MCF 10A (cell line): ENCODE results near the gene AMELY. TPM values are rescaled to one million over a fixed set of nuclear protein-coding genes. Genes with fewer than 3 reads are reported as not detected.

Experiments
- BruUV-seq: library from RNA; stranded (reverse); fragments of 400-500 nt; replicated peaks from 2 replicates; lab custom pipeline; 2021; lab: Mats Ljungman, UMichigan
- CTCF ChIA-PET: fragments of 300-600 bp; sonication (Branson Sonifier 250); formaldehyde crosslinking; extraction: SDS; loops from one replicate; lab custom pipeline; 2021; ENCODE audit warnings: antibody characterized with exemption, inconsistent platforms; lab: Yijun Ruan, JAX
- POLR2A ChIA-PET: fragments of 300-600, 350-650 bp; sonication (Branson Sonifier 250); formaldehyde crosslinking; extraction: SDS; loops from one replicate; lab custom pipeline; 2020; ENCODE audit warnings: antibody characterized with exemption, inconsistent platforms; lab: Yijun Ruan, JAX
- DNase-seq: peaks from one replicate; pipeline ENCODE4 v3.0.0-alpha.2; 2018; ENCODE audit not compliant: unreplicated experiment
- H3K27ac Mint-ChIP-seq: one replicate; pipeline ENCODE4 v1.8.0; 2022; ENCODE audit warnings: mild to moderate bottlenecking, low read depth, mixed read lengths; ENCODE audit not compliant: unreplicated experiment
- H3K27me3 Mint-ChIP-seq: one replicate; pipeline ENCODE4 v1.8.0; 2022; ENCODE audit warnings: mixed read lengths; ENCODE audit not compliant: insufficient read depth, unreplicated experiment
- H3K36me3 Mint-ChIP-seq: one replicate; pipeline ENCODE4 v1.8.0; 2022; ENCODE audit warnings: mild to moderate bottlenecking, moderate library complexity, mixed read lengths; ENCODE audit not compliant: insufficient read depth, unreplicated experiment
- H3K4me1 Mint-ChIP-seq: one replicate; pipeline ENCODE4 v1.8.0; 2022; ENCODE audit warnings: mixed read lengths; ENCODE audit not compliant: insufficient read depth, unreplicated experiment
- H3K4me3 Mint-ChIP-seq: one replicate; pipeline ENCODE4 v1.8.0; 2022; ENCODE audit warnings: mild to moderate bottlenecking, moderate library complexity, mixed read lengths; ENCODE audit not compliant: unreplicated experiment
- H3K9me3 Mint-ChIP-seq: one replicate; pipeline ENCODE4 v1.8.0; 2022; ENCODE audit warnings: mixed read lengths; ENCODE audit not compliant: unreplicated experiment
- intact Hi-C: fragments of 100-400 bp; cut with micrococcal nuclease; formaldehyde crosslinking; loops from 2 replicates; pipeline ENCODE4 v1.14.1; 2022
- total RNA-seq: library from RNA; stranded (reverse); gene quantifications from 2 replicates; pipeline ENCODE4 v1.2.3, GENCODE V29; 2022
- TF ChIP-seq, protein P1 (sequence below): fragments of 200-600 bp; IDR thresholded peaks from one replicate; pipeline ENCODE4 v1.8.0; 2022; ENCODE audit warnings: antibody characterized with exemption, mild to moderate bottlenecking; ENCODE audit not compliant: unreplicated experiment

AMELY gene
- total RNA-seq, 1 experiment from 2014 or later = not detected

- Mint-ChIP-seq H3K27ac (no peak overlapping the region), H3K4me1 (no peaks in the 10 kb centered on the region)
These were observed 23.9 kb upstream of the AMELY start for GRCh38 chrY:6935497-6935896.

GRCh38 chrY:6931779-6932396 is 20.3 kb upstream of the AMELY start:
- Mint-ChIP-seq H3K4me1 (no peaks in the 10 kb centered on the region), H3K27ac (no peak overlapping the region), H3K4me3 (no peak overlapping the region), H3K36me3 (no peaks in the 10 kb centered on the region), H3K27me3 (no peaks in the 10 kb centered on the region), H3K9me3 (no peaks in the 10 kb centered on the region)
- intact Hi-C loops = no loop called here
- ChIA-PET CTCF (no interaction called here), POLR2A (no interaction called here)
- DNase-seq = no peak
- TF ChIP-seq, protein P1, sequence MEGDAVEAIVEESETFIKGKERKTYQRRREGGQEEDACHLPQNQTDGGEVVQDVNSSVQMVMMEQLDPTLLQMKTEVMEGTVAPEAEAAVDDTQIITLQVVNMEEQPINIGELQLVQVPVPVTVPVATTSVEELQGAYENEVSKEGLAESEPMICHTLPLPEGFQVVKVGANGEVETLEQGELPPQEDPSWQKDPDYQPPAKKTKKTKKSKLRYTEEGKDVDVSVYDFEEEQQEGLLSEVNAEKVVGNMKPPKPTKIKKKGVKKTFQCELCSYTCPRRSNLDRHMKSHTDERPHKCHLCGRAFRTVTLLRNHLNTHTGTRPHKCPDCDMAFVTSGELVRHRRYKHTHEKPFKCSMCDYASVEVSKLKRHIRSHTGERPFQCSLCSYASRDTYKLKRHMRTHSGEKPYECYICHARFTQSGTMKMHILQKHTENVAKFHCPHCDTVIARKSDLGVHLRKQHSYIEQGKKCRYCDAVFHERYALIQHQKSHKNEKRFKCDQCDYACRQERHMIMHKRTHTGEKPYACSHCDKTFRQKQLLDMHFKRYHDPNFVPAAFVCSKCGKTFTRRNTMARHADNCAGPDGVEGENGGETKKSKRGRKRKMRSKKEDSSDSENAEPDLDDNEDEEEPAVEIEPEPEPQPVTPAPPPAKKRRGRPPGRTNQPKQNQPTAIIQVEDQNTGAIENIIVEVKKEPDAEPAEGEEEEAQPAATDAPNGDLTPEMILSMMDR = no peak
- BruUV-seq = no TSS peak

More at GRCh38 chrY:6935497-6935896, 23.9 kb upstream of the AMELY start:
- no TSS peak for BruUV-seq
- no peaks in the 10 kb centered on the region for H3K36me3 Mint-ChIP-seq
- no peaks in the 10 kb centered on the region for H3K9me3 Mint-ChIP-seq
- intact Hi-C loops = no loop called here
- DNase-seq = no peak
- no peaks in the 10 kb centered on the region for H3K27me3 Mint-ChIP-seq
- ChIA-PET POLR2A (no interaction called here), CTCF (no interaction called here)
- no peak overlapping the region for H3K4me3 Mint-ChIP-seq
- TF ChIP-seq, protein P1 = no peak

DNA sequence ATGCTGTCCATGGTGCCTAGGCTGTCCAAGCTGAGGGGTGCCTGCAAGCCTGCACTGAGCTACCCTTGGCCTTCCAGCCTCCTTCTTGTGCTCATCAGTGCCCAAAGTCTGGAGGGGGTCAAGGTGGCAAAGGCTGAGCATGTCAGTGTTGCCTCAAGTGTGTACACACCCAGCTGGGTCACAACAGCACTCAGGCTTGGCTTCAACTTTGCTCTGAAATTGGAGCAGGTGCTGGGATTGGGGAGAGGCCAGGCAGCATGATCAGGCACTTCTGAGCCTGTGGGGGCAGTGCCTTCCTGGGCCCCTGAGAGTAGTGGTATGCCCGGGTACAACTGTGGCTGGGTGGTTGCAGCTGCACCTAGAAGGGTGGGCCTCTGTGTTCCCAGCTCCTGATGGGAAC is 17.7 kb upstream of the AMELY start:
- no TSS peak for BruUV-seq
- POLR2A ChIA-PET = no interaction called here
- no peak overlapping the region for H3K4me3 Mint-ChIP-seq
- H3K27me3 Mint-ChIP-seq = no peaks in the 10 kb centered on the region
- CTCF ChIA-PET = no interaction called here
- H3K4me1 Mint-ChIP-seq = no peaks in the 10 kb centered on the region
- intact Hi-C loops = no loop called here
- H3K36me3 Mint-ChIP-seq = no peaks in the 10 kb centered on the region
- DNase-seq = no peak
- H3K9me3 Mint-ChIP-seq = no peaks in the 10 kb centered on the region
- no peak overlapping the region for H3K27ac Mint-ChIP-seq
- TF ChIP-seq, protein P1 = no peak

DNA sequence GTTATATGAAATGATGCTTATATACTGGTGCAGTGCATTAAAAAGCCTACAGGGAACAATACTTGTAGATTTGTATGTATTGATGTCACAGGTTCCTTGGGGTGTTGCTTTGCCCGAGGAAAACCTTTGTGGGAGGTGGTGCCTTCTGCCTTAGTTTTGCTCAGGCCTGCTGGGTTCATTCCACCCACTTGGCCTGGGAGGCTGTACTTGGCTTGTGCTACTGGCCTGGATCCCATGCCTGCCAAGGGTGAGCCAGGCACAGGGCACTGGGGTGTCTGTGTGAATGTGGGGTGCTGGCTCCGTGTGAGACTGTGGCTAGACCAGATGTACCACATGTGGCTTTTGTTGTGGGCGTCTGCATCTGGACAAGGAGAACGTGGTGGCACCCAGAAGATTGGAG is 16.7 kb upstream of the AMELY start:
- H3K4me1 Mint-ChIP-seq = no peaks in the 10 kb centered on the region
- no TSS peak for BruUV-seq
- H3K9me3 Mint-ChIP-seq = no peaks in the 10 kb centered on the region
- no peak overlapping the region for H3K27ac Mint-ChIP-seq
- ChIA-PET CTCF (no interaction called here), POLR2A (no interaction called here)
- H3K27me3 Mint-ChIP-seq = no peaks in the 10 kb centered on the region
- intact Hi-C loops = no loop called here
- TF ChIP-seq, protein P1 = no peak
- H3K36me3 Mint-ChIP-seq = no peaks in the 10 kb centered on the region
- no peak for DNase-seq
- H3K4me3 Mint-ChIP-seq = no peak overlapping the region
